Loucy (cell line): Measurements from ENCODE around the gene ZNF185.

ENCODE experiments used
- H2AFZ ChIP-seq: fragments of 200-600 bp; sonication (generic); 2 replicates; pipeline ENCODE4 v1.6.0; 2016; ENCODE audit warnings: antibody characterized with exemption, mild to moderate bottlenecking, low read length, moderate library complexity
- H3F3A ChIP-seq: fragments of 200-600 bp; 2 replicates; pipeline ENCODE4 v1.6.0; 2016; ENCODE audit warnings: antibody characterized with exemption, low read depth, mild to moderate bottlenecking
- H3K27me3 ChIP-seq: fragments of 200-600 bp; sonication (generic); 2 replicates; pipeline ENCODE4 v1.6.1; 2014; ENCODE audit warnings: low read length, mild to moderate bottlenecking; ENCODE audit not compliant: insufficient read depth, poor library complexity, severe bottlenecking
- H3K36me3 ChIP-seq: fragments of 200-600 bp; sonication (generic); 2 replicates; pipeline ENCODE4 v1.6.1; 2016; ENCODE audit warnings: low read length; ENCODE audit not compliant: insufficient read depth
- H3K4me1 ChIP-seq: fragments of 200-600 bp; sonication (generic); 2 replicates; pipeline ENCODE4 v1.5.1; 2014; ENCODE audit warnings: low read length, mild to moderate bottlenecking; ENCODE audit not compliant: insufficient read depth, poor library complexity, severe bottlenecking
- H3K4me2 ChIP-seq: fragments of 200-600 bp; sonication (generic); 2 replicates; pipeline ENCODE4 v1.6.0; 2014; ENCODE audit warnings: antibody characterized with exemption, low read length, low read depth, mild to moderate bottlenecking; ENCODE audit not compliant: poor library complexity, severe bottlenecking
- H3K4me3 ChIP-seq: fragments of 200-600 bp; sonication (generic); 2 replicates; pipeline ENCODE4 v1.5.1; 2014; ENCODE audit warnings: low read length, mild to moderate bottlenecking, mixed read lengths; ENCODE audit not compliant: poor library complexity, severe bottlenecking
- H3K79me2 ChIP-seq: fragments of 200-600 bp; sonication (generic); 2 replicates; pipeline ENCODE4 v1.6.1; 2014; ENCODE audit warnings: low read length; ENCODE audit not compliant: insufficient read depth
- H3K9ac ChIP-seq: fragments of 200-600 bp; sonication (generic); 2 replicates; pipeline ENCODE4 v1.6.0; 2014; ENCODE audit warnings: mild to moderate bottlenecking, low read depth, low read length, moderate library complexity; ENCODE audit not compliant: poor library complexity, severe bottlenecking
- H3K9me2 ChIP-seq: fragments of 200-600 bp; sonication (generic); replicated peaks from 2 replicates; pipeline ENCODE4 v1.6.1; 2016; ENCODE audit warnings: low read depth, low read length, mixed read lengths
- H3K9me3 ChIP-seq: fragments of 200-600 bp; sonication (generic); 2 replicates; pipeline ENCODE4 v1.6.1; 2014; ENCODE audit warnings: mild to moderate bottlenecking, antibody characterized with exemption, low read length, low read depth; ENCODE audit not compliant: insufficient read depth
- H4K20me1 ChIP-seq: fragments of 200-600 bp; sonication (generic); 2 replicates; pipeline ENCODE4 v1.6.0; 2014; ENCODE audit warnings: antibody characterized with exemption, low read length, mild to moderate bottlenecking; ENCODE audit not compliant: insufficient read depth, poor library complexity, severe bottlenecking
- EZH2phosphoT487 ChIP-seq: fragments of 200-600 bp; IDR thresholded peaks from 2 replicates; pipeline ENCODE4 v1.6.1; 2018; ENCODE audit warnings: antibody characterized with exemption, mild to moderate bottlenecking, moderate library complexity, borderline replicate concordance
- TF ChIP-seq, protein P1 (sequence below): fragments of 200-600 bp; sonication (generic); conservative IDR thresholded peaks from 2 replicates; pipeline ENCODE4 v1.5.1; 2014; ENCODE audit warnings: mild to moderate bottlenecking, antibody characterized with exemption, low read length

The ZNF185 gene

DNA sequence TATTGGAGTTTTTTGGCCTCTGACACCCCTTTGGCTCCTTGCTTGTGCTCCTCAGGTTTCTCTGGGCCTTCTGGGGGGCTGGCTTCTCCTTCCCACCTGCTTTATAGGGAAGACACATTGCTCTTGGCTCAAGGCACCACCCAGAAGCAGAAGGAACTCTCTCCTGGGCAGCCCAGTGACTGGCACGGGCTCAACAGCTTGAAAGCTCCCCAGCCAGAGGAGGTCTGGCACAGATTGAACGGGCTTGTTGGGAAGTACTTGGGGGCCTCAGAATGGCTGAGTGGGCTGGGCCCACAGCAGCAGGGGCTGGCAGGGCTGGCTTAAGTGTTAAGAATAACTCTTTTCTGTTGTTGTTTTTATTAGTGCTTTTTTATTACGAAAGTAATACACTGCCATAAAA is 11.2 kb upstream of the ZNF185 start:
- no peak overlapping the region for H3K4me3 ChIP-seq
- H2AFZ ChIP-seq: no peak overlapping the region
- no peaks in the 10 kb centered on the region for H3K4me1 ChIP-seq
- H3K27me3 ChIP-seq: no peaks in the 10 kb centered on the region
- no peaks in the 10 kb centered on the region for H3F3A ChIP-seq
- H4K20me1 ChIP-seq: no peaks in the 10 kb centered on the region
- no peaks in the 10 kb centered on the region for H3K36me3 ChIP-seq
- H3K9me2 ChIP-seq: no peaks in the 10 kb centered on the region
- TF ChIP-seq, protein P1, sequence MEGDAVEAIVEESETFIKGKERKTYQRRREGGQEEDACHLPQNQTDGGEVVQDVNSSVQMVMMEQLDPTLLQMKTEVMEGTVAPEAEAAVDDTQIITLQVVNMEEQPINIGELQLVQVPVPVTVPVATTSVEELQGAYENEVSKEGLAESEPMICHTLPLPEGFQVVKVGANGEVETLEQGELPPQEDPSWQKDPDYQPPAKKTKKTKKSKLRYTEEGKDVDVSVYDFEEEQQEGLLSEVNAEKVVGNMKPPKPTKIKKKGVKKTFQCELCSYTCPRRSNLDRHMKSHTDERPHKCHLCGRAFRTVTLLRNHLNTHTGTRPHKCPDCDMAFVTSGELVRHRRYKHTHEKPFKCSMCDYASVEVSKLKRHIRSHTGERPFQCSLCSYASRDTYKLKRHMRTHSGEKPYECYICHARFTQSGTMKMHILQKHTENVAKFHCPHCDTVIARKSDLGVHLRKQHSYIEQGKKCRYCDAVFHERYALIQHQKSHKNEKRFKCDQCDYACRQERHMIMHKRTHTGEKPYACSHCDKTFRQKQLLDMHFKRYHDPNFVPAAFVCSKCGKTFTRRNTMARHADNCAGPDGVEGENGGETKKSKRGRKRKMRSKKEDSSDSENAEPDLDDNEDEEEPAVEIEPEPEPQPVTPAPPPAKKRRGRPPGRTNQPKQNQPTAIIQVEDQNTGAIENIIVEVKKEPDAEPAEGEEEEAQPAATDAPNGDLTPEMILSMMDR: no peak
- TF ChIP-seq EZH2phosphoT487: no peak
- no peaks in the 10 kb centered on the region for H3K9me3 ChIP-seq
- H3K4me2 ChIP-seq: no peak overlapping the region
- H3K79me2 ChIP-seq: no peaks in the 10 kb centered on the region
- no peak overlapping the region for H3K9ac ChIP-seq

DNA sequence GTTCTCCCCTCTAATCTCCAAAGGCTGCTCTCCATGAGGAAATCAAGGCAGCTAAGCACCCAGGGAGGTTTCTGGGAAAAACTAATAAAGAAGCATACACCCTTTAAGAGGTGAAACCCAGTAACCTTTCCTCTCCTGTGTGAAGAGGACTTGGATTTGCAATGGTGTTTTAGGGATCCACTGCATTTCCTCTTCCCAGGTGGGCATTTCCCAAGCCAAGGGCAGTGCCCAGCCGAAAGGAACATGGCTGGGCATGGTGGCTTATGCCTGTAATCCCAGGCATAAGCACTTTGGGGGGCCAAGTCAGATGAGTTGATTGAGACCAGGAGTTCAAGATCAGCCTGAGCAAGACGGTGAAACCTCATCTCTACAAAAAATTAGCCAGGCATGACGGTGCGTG is 5.4 kb upstream of the ZNF185 start:
- H4K20me1 ChIP-seq: no peaks in the 10 kb centered on the region
- H2AFZ ChIP-seq: no peak overlapping the region
- no peaks in the 10 kb centered on the region for H3K27me3 ChIP-seq
- no peak overlapping the region for H3K4me2 ChIP-seq
- H3K79me2 ChIP-seq: no peaks in the 10 kb centered on the region
- no peaks in the 10 kb centered on the region for H3F3A ChIP-seq
- H3K9me3 ChIP-seq: no peaks in the 10 kb centered on the region
- no peaks in the 10 kb centered on the region for H3K36me3 ChIP-seq
- no peaks in the 10 kb centered on the region for H3K4me1 ChIP-seq
- TF ChIP-seq EZH2phosphoT487: no peak
- TF ChIP-seq, protein P1: no peak
- no peaks in the 10 kb centered on the region for H3K9me2 ChIP-seq
- no peak overlapping the region for H3K9ac ChIP-seq
- H3K4me3 ChIP-seq: no peak overlapping the region

DNA sequence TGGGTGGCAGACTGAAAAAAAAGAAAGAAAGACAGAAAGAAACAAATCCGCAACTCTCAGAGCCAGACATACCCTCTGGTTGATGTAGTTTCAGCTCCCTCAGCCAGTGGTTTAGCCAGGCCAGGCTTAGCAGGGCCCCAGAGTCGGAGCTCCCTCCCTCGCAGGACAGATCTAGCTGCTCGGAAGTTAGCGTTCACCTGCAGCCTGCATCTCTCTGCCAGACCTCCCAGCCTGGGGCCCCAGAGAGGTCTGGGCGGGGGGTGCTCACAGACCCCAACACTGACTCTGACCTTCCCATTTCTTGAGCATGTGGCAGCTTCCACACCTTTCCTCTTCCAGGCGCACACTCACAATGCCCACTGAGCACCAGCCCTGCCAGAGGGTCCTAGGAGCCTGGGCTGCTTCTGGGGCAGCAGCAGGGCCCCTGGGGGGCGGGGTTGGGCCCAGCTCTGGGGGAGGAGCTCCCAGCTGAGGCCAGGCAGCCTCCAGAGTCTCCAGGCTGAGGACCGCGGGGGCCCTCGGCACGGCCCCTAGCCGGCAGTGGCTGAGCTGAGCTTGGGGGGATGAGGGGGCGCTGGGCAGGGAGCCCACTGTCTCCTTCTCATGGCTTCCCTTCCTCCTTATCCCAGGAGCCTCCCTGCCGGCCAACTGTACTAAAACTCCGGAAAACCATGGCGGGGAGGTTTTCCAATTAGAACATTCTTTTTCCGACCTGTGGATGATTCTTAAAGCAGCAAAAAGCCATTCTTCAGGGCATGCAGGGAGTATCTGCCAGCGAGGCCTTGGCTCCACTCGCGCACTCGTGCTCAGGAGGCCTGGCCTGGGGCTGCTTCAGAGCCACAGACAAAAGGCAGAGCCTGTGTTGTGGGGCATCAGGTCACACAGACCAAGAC is 4.6 kb upstream of the ZNF185 start:
- Histone ChIP-seq H4K20me1 (no peaks in the 10 kb centered on the region), H3K4me3 (no peak overlapping the region), H3K79me2 (no peaks in the 10 kb centered on the region), H2AFZ (no peak overlapping the region), H3F3A (no peaks in the 10 kb centered on the region), H3K4me2 (no peak overlapping the region), H3K36me3 (no peaks in the 10 kb centered on the region), H3K9me3 (no peaks in the 10 kb centered on the region), H3K9me2 (no peaks in the 10 kb centered on the region), H3K27me3 (no peaks in the 10 kb centered on the region), H3K9ac (no peak overlapping the region), H3K4me1 (no peaks in the 10 kb centered on the region)
- TF ChIP-seq EZH2phosphoT487: no peak
- TF ChIP-seq, protein P1: no peak
